GM13977 (cell line): ENCODE data around the gene PSME1.

Experiments
- DNase-seq: peaks from one replicate; pipeline ENCODE4 v3.0.0; 2012; ENCODE audit warnings: low spot score
- CTCF ChIP-seq: IDR thresholded peaks from 2 replicates; pipeline ENCODE4 v1.5.1; 2012; ENCODE audit warnings: mild to moderate bottlenecking, control low read depth; ENCODE audit not compliant: insufficient read depth; ENCODE audit errors: extremely low read depth, missing control alignments
- in situ Hi-C: fragments of 300-500 bp; cut with MboI; formaldehyde crosslinking; loops from one replicate; pipeline ENCODE4 v1.12.0; 2022; ENCODE audit warnings: low sequenced_read_pairs, low pct_unique_long_range_greater_than_20kb, mixed read lengths, inconsistent platforms; ENCODE audit not compliant: unreplicated experiment

Gene PSME1

GRCh38 chr14:24135834-24136683 lies at the start of gene PSME1:
Gene PSME1 (plus strand): TSS chr14:24136194. CDS start chr14:24136263, 69 bp downstream.
- no peak for TF ChIP-seq CTCF
- in situ Hi-C loops, result no loop called here

GRCh38 chr14:24087004-24087403 lies 49.0 kb upstream of the PSME1 start:
- no peak for TF ChIP-seq CTCF
- in situ Hi-C loops, result loop anchor here (25.0 kb wide), 1 partner anchor 100 kb away; the partner anchor contains the start of gene DHRS4L2
- no peak for DNase-seq

More at GRCh38 chr14:24135834-24136683, at the start of gene PSME1:
- peak; percentile 98 for DNase-seq

GRCh38 chr14:24088095-24088494 lies 47.9 kb upstream of the PSME1 start:
- TF ChIP-seq CTCF, result no peak
- in situ Hi-C loops, result loop anchor here (25.0 kb wide), 1 partner anchor 101 kb away; the partner anchor contains the start of gene DHRS4L2
- DNase-seq, result no peak

GRCh38 chr14:24089890-24090289 lies 46.1 kb upstream of the PSME1 start:
- in situ Hi-C loops, result loop anchor here (25.0 kb wide), 1 partner anchor 103 kb away; the partner anchor contains the start of gene DHRS4L2
- DNase-seq, result no peak
- TF ChIP-seq CTCF, result no peak

GRCh38 chr14:24092110-24092504 lies 43.9 kb upstream of the PSME1 start:
- TF ChIP-seq CTCF, result no peak
- DNase-seq, result no peak
- in situ Hi-C loops, result loop anchor here (25.0 kb wide), 1 partner anchor 105 kb away; the partner anchor contains the start of gene DHRS4L2

- in situ Hi-C loops, result loop anchor here (25.0 kb wide), 1 partner anchor 105 kb away; the partner anchor contains the start of gene DHRS4L2
- TF ChIP-seq CTCF, result no peak
- DNase-seq, result no peak
Measured at GRCh38 chr14:24092505-24093206, 43.3 kb upstream of the PSME1 start.
